Measurements from ENCODE around the gene SLC18A2.

SLC18A2 gene

DNA sequence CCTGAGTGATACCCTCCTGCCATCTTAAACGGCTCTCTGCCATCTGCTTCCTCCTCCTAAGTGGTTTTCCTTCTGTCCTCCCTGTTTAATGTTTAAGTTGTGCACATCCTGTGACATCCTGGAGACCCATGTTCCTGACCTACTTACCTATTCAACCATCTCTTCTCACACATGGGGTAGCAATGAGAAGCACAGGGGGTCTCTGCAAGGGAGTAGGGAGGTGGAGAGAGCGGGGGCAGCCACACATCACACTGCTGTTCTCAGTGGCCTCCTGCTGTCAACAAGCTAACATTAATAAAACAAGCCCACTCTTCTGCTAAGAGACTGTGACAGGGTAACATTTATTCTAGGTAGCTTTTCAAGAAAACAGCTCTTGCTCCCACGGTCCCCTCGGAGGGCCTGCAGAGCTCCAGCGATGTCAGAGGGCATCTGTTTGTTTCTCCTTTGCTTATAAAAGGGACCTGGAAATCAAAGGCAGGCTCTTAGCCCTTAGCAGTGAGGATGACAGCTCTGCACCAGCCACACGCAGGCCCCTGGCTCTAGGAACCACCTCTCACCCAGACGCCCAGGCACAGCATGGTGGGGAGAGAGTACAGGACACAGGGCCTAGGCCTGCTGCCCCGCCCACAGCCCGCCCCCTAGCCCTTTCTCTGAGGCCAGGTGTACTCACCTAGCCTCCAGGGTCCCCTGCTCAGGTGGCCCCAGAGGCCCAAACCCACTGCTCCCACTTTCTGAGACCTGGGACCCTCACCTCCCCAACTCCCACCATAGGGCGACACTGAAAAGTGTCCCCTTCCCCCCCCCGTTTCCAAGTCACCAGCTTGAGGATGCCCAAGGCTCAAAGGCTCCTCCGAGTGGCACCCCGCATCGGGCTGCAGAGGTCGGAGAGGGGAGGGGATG, 943 bp upstream of the SLC18A2 start:
- H3K27ac ChIP-seq (ENCODE audit: low read length), result no peak overlapping the region
- H3K27me3 ChIP-seq (ENCODE audit: low read depth, low read length), result peaks cover 7% of the 10 kb centered on the region
- H3K4me1 ChIP-seq (ENCODE audit: control insufficient read depth in 1 of 2, insufficient read depth in 2 of 2, low read length in 2 of 2), result peaks cover 0 to 16% of the 10 kb centered on the region in 2 donors
- no peak overlapping the region for H3K4me3 ChIP-seq (ENCODE audit: low read depth in 1 of 2, low read length in 2 of 2)
- H3K9me3 ChIP-seq (ENCODE audit: control insufficient read depth in 1 of 2, low read length in 2 of 2), result no peaks in the 10 kb centered on the region
- H3K36me3 ChIP-seq (ENCODE audit: control insufficient read depth in 1 of 2, insufficient read depth in 2 of 2, low read length in 2 of 2), result no peaks in the 10 kb centered on the region

DNA sequence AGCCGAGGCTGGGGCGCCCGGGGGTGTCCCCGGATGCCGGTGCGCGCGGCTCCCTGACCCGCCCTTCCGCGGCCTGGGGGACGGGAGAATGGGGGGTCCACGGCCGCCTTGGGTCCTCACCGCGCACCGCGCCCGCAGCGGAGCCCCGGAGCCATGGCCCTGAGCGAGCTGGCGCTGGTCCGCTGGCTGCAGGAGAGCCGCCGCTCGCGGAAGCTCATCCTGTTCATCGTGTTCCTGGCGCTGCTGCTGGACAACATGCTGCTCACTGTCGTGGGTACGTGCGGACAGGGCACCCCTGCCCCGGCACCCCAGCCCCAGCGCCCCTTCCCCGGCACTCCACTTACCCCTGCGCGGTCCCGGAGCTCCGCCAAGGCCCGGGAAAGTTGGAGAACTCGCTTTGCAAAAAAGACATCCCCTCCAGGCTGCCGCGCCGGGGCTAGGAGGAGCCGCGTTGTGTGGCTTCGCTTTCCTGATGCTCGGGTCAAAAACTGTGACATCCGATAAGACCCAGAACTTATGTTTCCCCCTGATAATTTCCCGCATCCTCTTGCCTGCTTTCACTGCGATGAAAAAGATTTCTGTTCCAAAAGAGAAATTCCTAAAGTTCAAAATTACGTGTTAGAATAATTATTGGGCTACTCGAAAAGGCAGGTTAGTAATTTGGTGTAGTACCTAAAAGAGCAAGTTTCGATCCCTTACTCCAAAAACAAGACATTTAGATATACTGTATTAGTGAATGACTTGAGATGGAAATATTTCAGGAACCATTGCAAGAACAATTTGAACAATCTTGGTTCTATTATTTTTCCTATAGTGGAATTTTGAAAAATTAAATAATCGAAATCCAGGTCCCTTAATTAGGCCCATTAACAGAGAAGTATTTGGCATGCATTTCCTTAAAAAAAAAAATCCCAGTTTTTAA, 888 bp downstream of the SLC18A2 start:
- Histone ChIP-seq H3K4me3 (ENCODE audit: low read depth in 1 of 2, low read length in 2 of 2) (peak overlapping the region in 1 of 2 donors; percentile 46), H3K36me3 (ENCODE audit: control insufficient read depth in 1 of 2, insufficient read depth in 2 of 2, low read length in 2 of 2) (no peaks in the 10 kb centered on the region), H3K4me1 (ENCODE audit: control insufficient read depth in 1 of 2, insufficient read depth in 2 of 2, low read length in 2 of 2) (peaks cover 0 to 16% of the 10 kb centered on the region in 2 donors), H3K9me3 (ENCODE audit: control insufficient read depth in 1 of 2, low read length in 2 of 2) (no peaks in the 10 kb centered on the region), H3K27ac (ENCODE audit: low read length) (no peak overlapping the region), H3K27me3 (ENCODE audit: low read depth, low read length) (peaks cover 7% of the 10 kb centered on the region)

GRCh38 chr10:117242463-117242832, 1.5 kb downstream of the SLC18A2 start:
- peaks cover 7% of the 10 kb centered on the region for H3K27me3 ChIP-seq (ENCODE audit: low read depth, low read length)
- peaks cover 0 to 16% of the 10 kb centered on the region in 2 donors for H3K4me1 ChIP-seq (ENCODE audit: control insufficient read depth in 1 of 2, insufficient read depth in 2 of 2, low read length in 2 of 2)
- H3K36me3 ChIP-seq (ENCODE audit: control insufficient read depth in 1 of 2, insufficient read depth in 2 of 2, low read length in 2 of 2), result no peaks in the 10 kb centered on the region
- H3K9me3 ChIP-seq (ENCODE audit: control insufficient read depth in 1 of 2, low read length in 2 of 2), result no peaks in the 10 kb centered on the region
- no peak overlapping the region for H3K4me3 ChIP-seq (ENCODE audit: low read depth in 1 of 2, low read length in 2 of 2)
- no peak overlapping the region for H3K27ac ChIP-seq (ENCODE audit: low read length)

DNA sequence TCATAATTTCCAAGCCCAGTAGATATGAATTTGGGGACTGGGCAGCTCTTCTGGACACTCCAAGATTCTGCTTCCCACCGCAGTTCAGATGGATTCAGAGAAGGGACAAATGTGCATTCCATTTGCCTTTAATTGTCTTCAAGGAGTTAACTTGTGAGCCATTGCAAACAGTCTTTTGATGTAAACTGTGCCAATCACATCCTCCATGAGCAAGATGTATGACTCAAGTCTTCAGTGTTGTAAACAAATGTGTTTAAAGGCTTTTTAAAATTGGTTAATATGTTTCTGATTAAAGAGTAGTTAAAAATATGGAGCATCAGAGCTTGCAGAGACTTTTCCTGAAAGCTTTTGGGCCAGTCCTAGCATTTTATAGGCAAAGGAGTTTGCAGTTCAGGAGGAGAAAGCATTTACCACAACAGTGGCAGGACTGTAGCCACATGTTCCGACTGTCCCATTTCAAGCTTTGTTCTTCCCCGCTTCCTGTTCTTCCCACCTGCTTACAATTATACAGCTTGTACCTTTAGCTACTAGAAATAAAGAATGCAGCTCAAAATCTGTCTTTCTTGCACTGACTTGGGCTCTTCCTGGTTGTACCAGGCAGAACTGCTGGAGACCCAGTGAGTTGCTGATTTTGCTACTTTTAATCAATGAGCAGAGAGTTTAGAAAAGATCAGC, 6.2 kb downstream of the SLC18A2 start:
- H3K27ac ChIP-seq (ENCODE audit: low read length), result no peak overlapping the region
- peaks cover 4% of the 10 kb centered on the region for H3K27me3 ChIP-seq (ENCODE audit: low read depth, low read length)
- no peaks in the 10 kb centered on the region for H3K4me1 ChIP-seq (ENCODE audit: control insufficient read depth in 1 of 2, insufficient read depth in 2 of 2, low read length in 2 of 2)
- no peaks in the 10 kb centered on the region for H3K9me3 ChIP-seq (ENCODE audit: control insufficient read depth in 1 of 2, low read length in 2 of 2)
- no peaks in the 10 kb centered on the region for H3K36me3 ChIP-seq (ENCODE audit: control insufficient read depth in 1 of 2, insufficient read depth in 2 of 2, low read length in 2 of 2)
- no peak overlapping the region for H3K4me3 ChIP-seq (ENCODE audit: low read depth in 1 of 2, low read length in 2 of 2)

DNA sequence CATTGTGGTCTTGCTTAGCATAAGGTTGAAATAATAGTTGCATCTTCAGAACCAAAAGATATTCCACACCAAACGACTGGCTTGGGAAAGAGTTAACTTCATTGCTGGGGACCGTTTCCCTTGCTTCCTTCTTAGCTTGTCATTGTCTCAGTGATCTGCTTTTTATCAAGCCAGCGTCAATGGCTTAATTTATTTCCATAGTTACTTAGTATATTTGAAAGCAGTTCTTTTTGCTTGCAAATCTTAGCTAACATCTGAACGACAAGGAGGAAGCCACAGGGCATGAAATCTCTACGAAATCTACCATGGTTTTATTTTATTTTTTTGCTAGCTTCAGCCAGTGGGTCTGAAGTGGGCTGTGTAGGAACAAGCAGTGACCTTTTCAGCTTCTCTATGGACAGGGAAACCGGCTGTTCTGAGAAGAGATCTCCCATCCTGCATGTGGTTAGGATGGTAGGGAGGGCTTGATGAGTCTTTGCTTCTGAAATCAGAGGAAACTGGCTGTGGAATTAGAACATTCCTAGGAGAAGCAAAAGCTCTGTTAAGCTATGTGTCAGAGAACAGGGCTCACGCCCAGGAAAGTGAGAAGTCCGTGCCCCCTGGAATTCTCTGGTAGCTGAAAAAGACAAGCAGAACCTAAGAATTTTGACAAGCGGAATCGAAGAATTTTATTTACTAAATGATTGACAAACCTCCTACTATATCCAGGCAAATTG, 8.0 kb downstream of the SLC18A2 start:
- peaks cover 4% of the 10 kb centered on the region for H3K27me3 ChIP-seq (ENCODE audit: low read depth, low read length)
- no peak overlapping the region for H3K27ac ChIP-seq (ENCODE audit: low read length)
- no peaks in the 10 kb centered on the region for H3K4me1 ChIP-seq (ENCODE audit: control insufficient read depth in 1 of 2, insufficient read depth in 2 of 2, low read length in 2 of 2)
- H3K36me3 ChIP-seq (ENCODE audit: control insufficient read depth in 1 of 2, insufficient read depth in 2 of 2, low read length in 2 of 2), result no peaks in the 10 kb centered on the region
- no peak overlapping the region for H3K4me3 ChIP-seq (ENCODE audit: low read depth in 1 of 2, low read length in 2 of 2)
- no peaks in the 10 kb centered on the region for H3K9me3 ChIP-seq (ENCODE audit: control insufficient read depth in 1 of 2, low read length in 2 of 2)

- no peak overlapping the region for H3K4me3 ChIP-seq (ENCODE audit: low read depth in 1 of 2, low read length in 2 of 2)
- no peaks in the 10 kb centered on the region for H3K27me3 ChIP-seq (ENCODE audit: low read depth, low read length)
- no peaks in the 10 kb centered on the region for H3K36me3 ChIP-seq (ENCODE audit: control insufficient read depth in 1 of 2, insufficient read depth in 2 of 2, low read length in 2 of 2)
- H3K4me1 ChIP-seq (ENCODE audit: control insufficient read depth in 1 of 2, insufficient read depth in 2 of 2, low read length in 2 of 2), result no peaks in the 10 kb centered on the region
- H3K9me3 ChIP-seq (ENCODE audit: control insufficient read depth in 1 of 2, low read length in 2 of 2), result no peaks in the 10 kb centered on the region
- H3K27ac ChIP-seq (ENCODE audit: low read length), result no peak overlapping the region
Observed at GRCh38 chr10:117249493-117250093, 8.7 kb downstream of the SLC18A2 start.

GRCh38 chr10:117250411-117250810, 9.5 kb downstream of the SLC18A2 start:
- no peak overlapping the region for H3K27ac ChIP-seq (ENCODE audit: low read length)
- no peaks in the 10 kb centered on the region for H3K36me3 ChIP-seq (ENCODE audit: control insufficient read depth in 1 of 2, insufficient read depth in 2 of 2, low read length in 2 of 2)
- H3K9me3 ChIP-seq (ENCODE audit: control insufficient read depth in 1 of 2, low read length in 2 of 2), result no peaks in the 10 kb centered on the region
- no peak overlapping the region for H3K4me3 ChIP-seq (ENCODE audit: low read depth in 1 of 2, low read length in 2 of 2)
- H3K4me1 ChIP-seq (ENCODE audit: control insufficient read depth in 1 of 2, insufficient read depth in 2 of 2, low read length in 2 of 2), result no peaks in the 10 kb centered on the region
- no peaks in the 10 kb centered on the region for H3K27me3 ChIP-seq (ENCODE audit: low read depth, low read length)

DNA sequence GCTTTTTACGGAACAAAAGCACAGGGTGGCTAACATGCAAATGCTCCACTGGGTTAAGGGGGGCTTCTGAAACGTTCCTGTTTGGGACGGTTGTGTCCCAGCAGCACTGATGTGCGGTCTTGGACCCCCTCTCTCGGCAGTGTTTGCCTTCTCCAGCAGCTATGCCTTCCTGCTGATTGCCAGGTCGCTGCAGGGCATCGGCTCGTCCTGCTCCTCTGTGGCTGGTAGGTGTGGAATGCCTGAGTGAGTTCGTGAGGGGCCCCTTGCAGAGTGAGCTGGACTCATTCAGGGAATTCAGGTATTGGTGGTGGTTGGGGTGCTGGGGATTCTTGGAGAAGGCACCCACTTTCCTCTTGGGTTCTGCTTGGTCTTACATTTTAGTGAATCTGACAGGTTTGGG, 13.0 kb downstream of the SLC18A2 start:
- H3K4me3 ChIP-seq (ENCODE audit: low read depth in 1 of 2, low read length in 2 of 2), result no peak overlapping the region
- no peak overlapping the region for H3K27ac ChIP-seq (ENCODE audit: low read length)
- H3K9me3 ChIP-seq (ENCODE audit: control insufficient read depth in 1 of 2, low read length in 2 of 2), result no peaks in the 10 kb centered on the region
- H3K36me3 ChIP-seq (ENCODE audit: control insufficient read depth in 1 of 2, insufficient read depth in 2 of 2, low read length in 2 of 2), result no peaks in the 10 kb centered on the region
- no peaks in the 10 kb centered on the region for H3K27me3 ChIP-seq (ENCODE audit: low read depth, low read length)
- H3K4me1 ChIP-seq (ENCODE audit: control insufficient read depth in 1 of 2, insufficient read depth in 2 of 2, low read length in 2 of 2), result no peaks in the 10 kb centered on the region

- Histone ChIP-seq H3K36me3 (ENCODE audit: control insufficient read depth in 1 of 2, insufficient read depth in 2 of 2, low read length in 2 of 2) (no peaks in the 10 kb centered on the region), H3K27me3 (ENCODE audit: low read depth, low read length) (peaks cover 2% of the 10 kb centered on the region), H3K4me1 (ENCODE audit: control insufficient read depth in 1 of 2, insufficient read depth in 2 of 2, low read length in 2 of 2) (no peaks in the 10 kb centered on the region), H3K27ac (ENCODE audit: low read length) (no peak overlapping the region), H3K9me3 (ENCODE audit: control insufficient read depth in 1 of 2, low read length in 2 of 2) (no peaks in the 10 kb centered on the region), H3K4me3 (ENCODE audit: low read depth in 1 of 2, low read length in 2 of 2) (no peak overlapping the region)
Observed at GRCh38 chr10:117254338-117254737, 13.4 kb downstream of the SLC18A2 start.
